ENCODE results near the gene CSNK1G1. TPM values are rescaled to one million over a fixed set of nuclear protein-coding genes. Genes with fewer than 3 reads are reported as not detected.

The CSNK1G1 gene
- total RNA-seq, 2 experiments from 2014 or later: 16.7 to 20.4 TPM

DNA sequence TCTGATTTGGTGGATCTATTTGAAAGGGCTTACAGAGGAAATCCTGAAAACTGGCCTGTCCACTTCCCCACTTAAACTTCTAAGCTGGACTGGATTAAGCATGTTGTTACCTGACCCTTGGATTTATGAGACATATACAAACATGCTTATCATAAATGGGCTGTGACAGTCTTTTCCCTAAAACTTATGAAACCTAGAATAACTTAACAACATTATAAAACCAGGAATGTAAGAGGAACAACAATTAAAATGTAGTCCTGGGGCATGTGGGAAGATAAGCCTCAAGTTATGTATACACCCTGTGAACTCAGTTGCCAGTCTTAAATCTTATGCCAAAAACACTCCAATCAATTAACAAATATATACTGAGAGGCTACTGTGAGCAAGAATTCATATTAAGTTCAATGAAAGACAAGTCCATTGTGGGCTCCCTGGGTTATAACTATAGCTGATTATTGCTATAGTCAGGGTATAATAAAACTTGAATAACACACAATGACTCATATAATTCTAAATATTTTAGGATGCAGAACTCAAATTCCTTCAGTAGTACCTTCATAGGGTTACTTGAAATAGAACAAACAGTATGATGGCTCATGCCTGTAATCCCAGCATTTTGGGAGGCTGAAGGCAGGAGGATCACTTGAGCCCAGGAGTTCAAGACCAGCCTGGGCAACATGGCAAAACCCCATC lies 105.9 kb downstream of the CSNK1G1 start:
- DNase-seq: no peak
- no peak for ATAC-seq
- POLR2A ChIA-PET: no interaction called here
- peaks cover 37% of the 10 kb centered on the region for H3K4me1 Mint-ChIP-seq (ENCODE audit: low read depth)
- no peaks in the 10 kb centered on the region for H3K9me3 Mint-ChIP-seq
- no peaks in the 10 kb centered on the region for H3K27me3 Mint-ChIP-seq
- intact Hi-C loops (cut with micrococcal nuclease): no loop called here
- peaks cover 13% of the 10 kb centered on the region for H3K36me3 Mint-ChIP-seq (ENCODE audit: low read depth)
- TF ChIP-seq, protein P1, sequence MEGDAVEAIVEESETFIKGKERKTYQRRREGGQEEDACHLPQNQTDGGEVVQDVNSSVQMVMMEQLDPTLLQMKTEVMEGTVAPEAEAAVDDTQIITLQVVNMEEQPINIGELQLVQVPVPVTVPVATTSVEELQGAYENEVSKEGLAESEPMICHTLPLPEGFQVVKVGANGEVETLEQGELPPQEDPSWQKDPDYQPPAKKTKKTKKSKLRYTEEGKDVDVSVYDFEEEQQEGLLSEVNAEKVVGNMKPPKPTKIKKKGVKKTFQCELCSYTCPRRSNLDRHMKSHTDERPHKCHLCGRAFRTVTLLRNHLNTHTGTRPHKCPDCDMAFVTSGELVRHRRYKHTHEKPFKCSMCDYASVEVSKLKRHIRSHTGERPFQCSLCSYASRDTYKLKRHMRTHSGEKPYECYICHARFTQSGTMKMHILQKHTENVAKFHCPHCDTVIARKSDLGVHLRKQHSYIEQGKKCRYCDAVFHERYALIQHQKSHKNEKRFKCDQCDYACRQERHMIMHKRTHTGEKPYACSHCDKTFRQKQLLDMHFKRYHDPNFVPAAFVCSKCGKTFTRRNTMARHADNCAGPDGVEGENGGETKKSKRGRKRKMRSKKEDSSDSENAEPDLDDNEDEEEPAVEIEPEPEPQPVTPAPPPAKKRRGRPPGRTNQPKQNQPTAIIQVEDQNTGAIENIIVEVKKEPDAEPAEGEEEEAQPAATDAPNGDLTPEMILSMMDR (IDR thresholded peaks at IDR 0.05): no peak
- CTCF ChIA-PET: no interaction called here
- H3K27ac Mint-ChIP-seq: no peak overlapping the region
- no peak overlapping the region for H3K4me3 Mint-ChIP-seq

GRCh38 chr15:64249406-64249805 lies 106.6 kb downstream of the CSNK1G1 start:
- no peaks in the 10 kb centered on the region for H3K27me3 Mint-ChIP-seq
- no peak overlapping the region for H3K27ac Mint-ChIP-seq
- POLR2A ChIA-PET: interaction anchor here (0.9 kb wide), 1 partner anchor 13 kb away, joined by 3 read pairs; no protein-coding TSS in a partner anchor
- CTCF ChIA-PET: no interaction called here
- DNase-seq: no peak
- no peaks in the 10 kb centered on the region for H3K9me3 Mint-ChIP-seq
- H3K4me1 Mint-ChIP-seq (ENCODE audit: low read depth): peaks cover 37% of the 10 kb centered on the region
- peaks cover 18% of the 10 kb centered on the region for H3K36me3 Mint-ChIP-seq (ENCODE audit: low read depth)
- intact Hi-C loops (cut with micrococcal nuclease): no loop called here
- TF ChIP-seq, protein P1 (IDR thresholded peaks at IDR 0.05): no peak
- no peak overlapping the region for H3K4me3 Mint-ChIP-seq
- ATAC-seq: no peak

GRCh38 chr15:64247906-64248541 lies 107.9 kb downstream of the CSNK1G1 start:
- TF ChIP-seq, protein P1 (IDR thresholded peaks at IDR 0.05): no peak
- no peak overlapping the region for H3K4me3 Mint-ChIP-seq
- CTCF ChIA-PET: interaction anchor here (2.7 kb wide), 1 partner anchor 9 kb away, joined by 8 read pairs; no protein-coding TSS in a partner anchor
- peaks cover 3% of the 10 kb centered on the region for H3K9me3 Mint-ChIP-seq
- intact Hi-C loops (cut with micrococcal nuclease): no loop called here
- peaks cover 37% of the 10 kb centered on the region for H3K4me1 Mint-ChIP-seq (ENCODE audit: low read depth)
- H3K27ac Mint-ChIP-seq: no peak overlapping the region
- H3K27me3 Mint-ChIP-seq: no peaks in the 10 kb centered on the region
- DNase-seq (peak; percentile 45), ATAC-seq (peak; percentile 68)
- H3K36me3 Mint-ChIP-seq (ENCODE audit: low read depth): peaks cover 23% of the 10 kb centered on the region
- POLR2A ChIA-PET: interaction anchor here (0.7 to 1.9 kb wide), 3 partner anchors 9 to 27 kb away, joined by 3 to 6 read pairs (median 4); no protein-coding TSS in a partner anchor

DNA sequence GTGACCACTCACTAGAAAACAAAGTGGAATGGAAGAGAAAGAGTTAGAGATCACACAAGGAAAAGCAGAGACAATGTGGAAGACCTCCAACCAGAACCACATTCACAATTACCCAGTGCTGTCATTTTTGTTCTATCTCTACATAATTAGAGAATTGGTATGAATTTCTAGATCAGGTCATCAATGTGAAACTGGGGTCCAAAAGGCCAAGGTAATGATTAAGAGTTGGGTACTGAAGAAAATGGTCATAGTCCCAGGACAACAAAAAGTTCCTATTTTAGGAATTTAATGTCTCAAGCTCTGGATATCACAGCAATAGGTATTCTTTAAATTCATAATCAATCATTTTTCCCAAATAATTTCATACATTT lies 108.5 kb downstream of the CSNK1G1 start:
- no peak for ATAC-seq
- Mint-ChIP-seq H3K27me3 (no peaks in the 10 kb centered on the region), H3K27ac (no peak overlapping the region), H3K36me3 (ENCODE audit: low read depth) (peaks cover 25% of the 10 kb centered on the region), H3K9me3 (peaks cover 3% of the 10 kb centered on the region), H3K4me1 (ENCODE audit: low read depth) (peaks cover 37% of the 10 kb centered on the region), H3K4me3 (no peak overlapping the region)
- intact Hi-C loops (cut with micrococcal nuclease): no loop called here
- no peak for DNase-seq
- ChIA-PET CTCF (interaction anchor here (1.5 to 2.7 kb wide), 2 partner anchors 9 to 26 kb away, joined by 5 to 8 read pairs; no protein-coding TSS in a partner anchor), POLR2A (interaction anchor here (0.7 to 1.9 kb wide), 6 partner anchors 10 to 33 kb away, joined by 3 to 6 read pairs (median 4); no protein-coding TSS in a partner anchor)
- TF ChIP-seq, protein P1 (IDR thresholded peaks at IDR 0.05): no peak

All from activated CD8-positive, alpha-beta T cell treated with anti-CD3 and anti-CD28 coated beads for 36 hours (primary cell).